Mucosa of rectum (tissue), 2 donors: ENCODE measurements around the gene PELI3.

Source experiments
- H3K27ac ChIP-seq, 2 donors: one replicate each; pipeline ENCODE4 v1.7.0; 2013; ENCODE audit warnings: inconsistent platforms in 2 of 2, low read depth in 2 of 2, low read length in 2 of 2
- H3K27me3 ChIP-seq, 2 donors: one replicate each; pipeline ENCODE4 v1.7.0; 2013; ENCODE audit warnings: low read length in 2 of 2; ENCODE audit not compliant: control insufficient read depth in 2 of 2, insufficient read depth in 2 of 2
- H3K36me3 ChIP-seq, 2 donors: one replicate each; pipeline ENCODE4 v1.7.0; 2013; ENCODE audit warnings: low read length in 2 of 2; ENCODE audit not compliant: control insufficient read depth in 2 of 2, insufficient read depth in 2 of 2
- H3K4me1 ChIP-seq, 2 donors: one replicate each; pipeline ENCODE4 v1.7.0; 2013; ENCODE audit warnings: low read length in 2 of 2, mild to moderate bottlenecking in 1 of 2; ENCODE audit not compliant: control insufficient read depth in 2 of 2, insufficient read depth in 2 of 2
- H3K4me3 ChIP-seq, 2 donors: one replicate each; pipeline ENCODE4 v1.7.0; 2013; ENCODE audit warnings: low read length in 2 of 2
- H3K9ac ChIP-seq, 2 donors: one replicate each; pipeline ENCODE4 v1.7.0; 2013; ENCODE audit warnings: low read length in 2 of 2, low read depth in 1 of 2, mild to moderate bottlenecking in 1 of 2
- H3K9me3 ChIP-seq, 2 donors: one replicate each; pipeline ENCODE4 v1.7.0; 2013; ENCODE audit warnings: low read length in 2 of 2; ENCODE audit not compliant: control insufficient read depth in 2 of 2
- donor health status: healthy.
- donor health status: Normal muscosa, but diverticular disease.

The PELI3 gene

GRCh38 chr11:66466225-66467033 is at the start of gene PELI3:
PELI3 (plus strand) TSS chr11:66466905; CDS start chr11:66468129, 1,224 bp downstream.
- Histone ChIP-seq H3K27ac (peak within 1 kb of the TSS; percentile 40 to 41), H3K9me3 (no peaks in the 10 kb centered on the region), H3K4me3 (peak within 1 kb of the TSS; percentile 73 to 78), H3K9ac (peak within 1 kb of the TSS; percentile 70 to 81), H3K36me3 (no peaks in the 10 kb centered on the region), H3K27me3 (no peaks in the 10 kb centered on the region), H3K4me1 (peaks cover 10 to 13% of the 10 kb centered on the region in 2 donors)

GRCh38 chr11:66417000-66417399 is 49.7 kb upstream of the PELI3 start:
- no peaks in the 10 kb centered on the region for H3K4me1 ChIP-seq
- H3K27ac ChIP-seq = no peak overlapping the region
- H3K9me3 ChIP-seq = no peaks in the 10 kb centered on the region
- no peak overlapping the region for H3K4me3 ChIP-seq
- no peaks in the 10 kb centered on the region for H3K36me3 ChIP-seq
- H3K9ac ChIP-seq = no peak overlapping the region
- H3K27me3 ChIP-seq = peaks cover 2 to 14% of the 10 kb centered on the region in 2 donors

DNA sequence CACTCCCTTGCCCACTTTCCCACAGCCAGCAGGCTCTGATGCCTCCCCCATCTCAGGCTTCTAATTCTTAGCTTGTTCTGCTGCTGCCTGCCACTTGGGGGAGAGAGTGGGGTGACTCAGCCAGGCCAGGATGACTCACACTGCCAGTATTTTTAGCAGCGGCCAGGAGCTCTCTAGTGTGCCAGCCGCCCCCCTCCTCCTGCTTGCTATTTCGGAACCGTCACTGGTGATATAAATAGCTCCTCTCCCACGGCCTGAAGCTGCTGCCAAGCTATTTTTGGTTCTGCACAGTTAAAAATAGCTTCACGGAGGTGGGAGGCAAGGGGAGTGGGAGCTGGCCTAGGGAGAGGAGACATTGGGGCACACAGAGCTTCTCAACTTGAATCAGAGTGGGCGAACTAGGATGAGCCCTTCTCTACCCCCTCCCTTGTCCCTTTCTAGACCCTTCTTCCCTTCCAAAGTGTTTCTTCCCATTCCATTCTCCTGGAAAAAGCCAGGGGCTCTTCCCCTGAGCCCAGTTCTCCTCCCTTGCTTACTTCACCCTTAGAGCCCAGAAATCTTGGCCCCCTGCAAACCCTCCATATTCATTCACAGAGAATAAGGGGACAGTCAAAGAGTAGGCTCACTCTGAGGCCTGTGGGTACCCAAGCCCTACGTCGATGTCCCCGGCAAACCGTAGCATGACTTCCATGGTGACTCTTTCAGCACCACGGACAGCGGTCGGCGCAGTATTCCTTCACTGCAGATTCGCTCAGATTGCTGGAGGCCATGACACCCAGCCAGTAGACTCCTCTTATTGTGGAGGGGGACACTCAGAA is 48.3 kb upstream of the PELI3 start:
- H3K4me1 ChIP-seq = no peaks in the 10 kb centered on the region
- no peak overlapping the region for H3K27ac ChIP-seq
- H3K4me3 ChIP-seq = no peak overlapping the region

DNA sequence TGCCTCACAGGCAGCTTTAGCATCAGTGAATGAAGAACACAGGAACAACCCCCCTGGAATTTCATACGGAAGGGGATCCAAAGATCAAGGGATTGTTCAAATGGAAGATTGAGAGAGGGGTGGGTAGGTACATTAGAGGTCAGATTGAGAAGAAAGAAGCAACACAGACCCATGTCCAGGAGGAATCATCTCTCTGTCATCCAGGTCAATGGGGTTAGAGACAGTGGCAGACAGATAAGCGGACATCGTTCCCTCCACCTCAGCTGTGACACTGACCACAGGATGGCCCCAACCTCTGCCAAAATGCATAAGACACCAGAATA is 47.8 kb upstream of the PELI3 start:
- Histone ChIP-seq H3K36me3 (no peaks in the 10 kb centered on the region), H3K27ac (no peak overlapping the region), H3K4me3 (no peak overlapping the region), H3K4me1 (no peaks in the 10 kb centered on the region), H3K9me3 (no peaks in the 10 kb centered on the region), H3K9ac (no peak overlapping the region), H3K27me3 (peaks cover 2 to 14% of the 10 kb centered on the region in 2 donors)

More for the DNA sequence above, 48.3 kb upstream of the PELI3 start:
- Histone ChIP-seq H3K9ac (no peak overlapping the region), H3K36me3 (no peaks in the 10 kb centered on the region), H3K27me3 (peaks cover 2 to 14% of the 10 kb centered on the region in 2 donors), H3K9me3 (no peaks in the 10 kb centered on the region)

- peaks cover 2 to 14% of the 10 kb centered on the region in 2 donors for H3K27me3 ChIP-seq
- no peaks in the 10 kb centered on the region for H3K9me3 ChIP-seq
- no peak overlapping the region for H3K4me3 ChIP-seq
- H3K4me1 ChIP-seq = no peaks in the 10 kb centered on the region
- no peaks in the 10 kb centered on the region for H3K36me3 ChIP-seq
- no peak overlapping the region for H3K27ac ChIP-seq
- H3K9ac ChIP-seq = no peak overlapping the region
These were observed 46.9 kb upstream of the PELI3 start for GRCh38 chr11:66419825-66420224.

- Histone ChIP-seq H3K4me3 (no peak within 1 kb of the TSS), H3K9me3 (no peaks in the 10 kb centered on the region), H3K36me3 (no peaks in the 10 kb centered on the region), H3K27ac (no peak within 1 kb of the TSS), H3K27me3 (peaks cover 2 to 14% of the 10 kb centered on the region in 2 donors), H3K9ac (no peak within 1 kb of the TSS), H3K4me1 (no peaks in the 10 kb centered on the region)
These were observed 45.8 kb upstream of the PELI3 start, which contains the start of gene NPAS4 for GRCh38 chr11:66420671-66421476. NPAS4 (plus strand) TSS chr11:66421035; CDS start chr11:66421180, 145 bp downstream.

DNA sequence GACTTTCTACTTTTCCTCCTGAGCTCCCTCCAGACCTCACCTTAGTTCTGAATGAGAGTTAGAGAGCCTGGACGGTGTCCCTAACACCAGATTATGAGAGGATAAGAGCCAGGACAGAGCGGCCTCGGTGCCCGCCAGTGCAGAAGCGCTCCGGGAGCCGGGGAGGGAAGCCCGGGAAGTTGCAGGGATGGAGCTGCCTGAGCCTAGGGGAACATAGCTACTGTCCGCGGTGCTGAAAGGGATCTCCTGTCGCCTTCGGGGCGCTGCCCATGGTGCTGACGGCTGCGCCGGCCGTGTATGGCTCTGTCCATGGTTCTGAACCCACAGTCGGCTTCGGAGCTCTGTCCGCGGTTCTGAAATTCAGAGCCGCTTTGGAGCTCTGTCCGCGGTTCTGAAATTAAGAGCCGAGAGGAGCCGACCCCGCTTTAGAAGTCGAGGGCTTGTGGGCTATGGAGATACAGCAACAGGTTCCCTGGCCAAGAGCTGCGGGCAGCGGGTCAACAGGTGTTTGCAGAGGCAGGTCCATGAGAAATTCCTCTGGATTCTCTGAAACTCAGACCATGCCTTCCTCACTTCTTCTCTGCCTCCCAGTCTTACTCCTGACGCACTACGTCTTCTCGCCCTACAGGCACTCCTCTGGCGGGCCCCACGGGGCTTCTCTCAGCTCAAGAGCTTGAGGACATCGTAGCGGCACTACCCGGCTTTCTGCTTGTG is 45.1 kb upstream of the PELI3 start:
- peaks cover 2 to 14% of the 10 kb centered on the region in 2 donors for H3K27me3 ChIP-seq
- H3K4me3 ChIP-seq = no peak overlapping the region
- H3K9ac ChIP-seq = no peak overlapping the region
- H3K9me3 ChIP-seq = no peaks in the 10 kb centered on the region
- no peaks in the 10 kb centered on the region for H3K36me3 ChIP-seq
- H3K27ac ChIP-seq = no peak overlapping the region
- H3K4me1 ChIP-seq = no peaks in the 10 kb centered on the region

DNA sequence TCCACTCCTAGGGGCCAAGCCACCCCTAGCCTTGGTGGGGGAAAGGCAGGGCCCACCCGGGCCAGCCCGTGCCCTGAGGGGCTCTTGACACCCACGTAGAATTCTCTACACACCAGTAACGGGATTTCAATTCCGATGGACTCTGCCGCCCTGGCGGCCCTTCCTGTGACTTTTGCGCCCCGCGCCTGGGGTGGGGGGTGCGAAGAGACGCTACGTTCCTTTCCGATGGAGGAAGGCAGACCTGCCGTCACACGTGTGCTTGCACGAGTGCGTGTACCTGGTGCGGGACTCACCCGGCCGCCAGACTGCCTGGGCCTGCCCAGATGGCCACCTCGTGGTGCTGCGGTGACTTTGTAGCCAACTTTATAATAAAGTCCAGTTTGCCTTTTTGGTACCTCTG is 40.4 kb upstream of the PELI3 start:
- no peak overlapping the region for H3K9ac ChIP-seq
- H3K9me3 ChIP-seq = no peaks in the 10 kb centered on the region
- H3K27me3 ChIP-seq = no peaks in the 10 kb centered on the region
- no peak overlapping the region for H3K4me3 ChIP-seq
- no peak overlapping the region for H3K27ac ChIP-seq
- H3K4me1 ChIP-seq = no peaks in the 10 kb centered on the region
- no peaks in the 10 kb centered on the region for H3K36me3 ChIP-seq

DNA sequence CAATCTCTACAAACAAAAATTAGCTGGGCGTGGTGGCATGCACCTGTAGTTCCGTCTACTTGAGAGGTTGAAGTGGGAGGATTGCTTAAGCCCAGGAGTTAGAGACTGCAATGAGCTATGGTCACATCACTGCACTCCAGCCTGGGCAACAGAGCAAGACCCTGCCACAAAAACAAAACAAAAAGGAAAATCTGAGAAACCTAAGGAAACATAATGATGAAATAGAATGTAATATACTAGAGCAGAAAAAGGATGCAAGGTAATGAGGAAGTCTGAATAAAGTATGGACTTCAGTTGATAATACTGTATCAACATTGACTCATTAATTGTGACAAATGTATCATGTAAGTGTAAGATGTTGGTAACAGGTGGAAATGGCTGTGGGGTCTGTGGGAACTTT is 37.8 kb upstream of the PELI3 start:
- Histone ChIP-seq H3K27me3 (no peaks in the 10 kb centered on the region), H3K9me3 (no peaks in the 10 kb centered on the region), H3K4me1 (no peaks in the 10 kb centered on the region), H3K4me3 (no peak overlapping the region), H3K27ac (no peak overlapping the region), H3K9ac (no peak overlapping the region), H3K36me3 (peaks cover 0 to 2% of the 10 kb centered on the region in 2 donors)
